OCI-LY1 (cell line): ENCODE data around the gene POLR1E.

Experiments used
- EZH2 ChIP-seq: fragments of 200-600 bp; sonication (generic), shearing (Covaris generic); IDR thresholded peaks from 2 replicates; pipeline ENCODE4 v1.8.0; 2017; ENCODE audit warnings: borderline replicate concordance, mixed run types, mild to moderate bottlenecking, antibody characterized with exemption, low read length, moderate library complexity, mixed read lengths
- TF ChIP-seq, protein P1 (sequence below): fragments of 200-600 bp; sonication (generic), shearing (Covaris generic); IDR thresholded peaks from 2 replicates; pipeline ENCODE4 v1.5.1; 2017; ENCODE audit warnings: mild to moderate bottlenecking, antibody characterized with exemption, low read length, moderate library complexity, mixed read lengths

DNA sequence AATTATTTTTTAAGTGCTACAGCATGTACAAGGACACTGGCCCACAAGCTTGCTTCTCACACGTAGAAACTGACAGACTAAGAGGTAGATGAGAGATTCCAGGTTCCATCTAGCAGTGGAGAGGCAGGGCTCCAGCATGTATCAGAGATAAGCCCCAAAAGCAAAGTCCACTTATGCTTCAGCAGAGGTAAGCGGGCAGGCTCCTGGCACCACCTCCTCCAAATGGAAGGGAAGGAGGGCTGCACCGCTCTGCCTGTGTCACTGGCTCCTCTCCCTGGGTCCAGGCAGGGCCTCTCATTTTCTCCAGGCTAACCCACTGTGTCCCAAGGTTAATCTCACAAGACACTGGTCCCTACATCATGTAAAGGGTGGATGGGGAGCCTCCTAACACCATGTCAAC lies 47.4 kb upstream of the POLR1E start:
- TF ChIP-seq, protein P1, sequence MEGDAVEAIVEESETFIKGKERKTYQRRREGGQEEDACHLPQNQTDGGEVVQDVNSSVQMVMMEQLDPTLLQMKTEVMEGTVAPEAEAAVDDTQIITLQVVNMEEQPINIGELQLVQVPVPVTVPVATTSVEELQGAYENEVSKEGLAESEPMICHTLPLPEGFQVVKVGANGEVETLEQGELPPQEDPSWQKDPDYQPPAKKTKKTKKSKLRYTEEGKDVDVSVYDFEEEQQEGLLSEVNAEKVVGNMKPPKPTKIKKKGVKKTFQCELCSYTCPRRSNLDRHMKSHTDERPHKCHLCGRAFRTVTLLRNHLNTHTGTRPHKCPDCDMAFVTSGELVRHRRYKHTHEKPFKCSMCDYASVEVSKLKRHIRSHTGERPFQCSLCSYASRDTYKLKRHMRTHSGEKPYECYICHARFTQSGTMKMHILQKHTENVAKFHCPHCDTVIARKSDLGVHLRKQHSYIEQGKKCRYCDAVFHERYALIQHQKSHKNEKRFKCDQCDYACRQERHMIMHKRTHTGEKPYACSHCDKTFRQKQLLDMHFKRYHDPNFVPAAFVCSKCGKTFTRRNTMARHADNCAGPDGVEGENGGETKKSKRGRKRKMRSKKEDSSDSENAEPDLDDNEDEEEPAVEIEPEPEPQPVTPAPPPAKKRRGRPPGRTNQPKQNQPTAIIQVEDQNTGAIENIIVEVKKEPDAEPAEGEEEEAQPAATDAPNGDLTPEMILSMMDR = no peak
- no peak for TF ChIP-seq EZH2
